GM21528 (cell line): ENCODE results near the gene CYP27B1.
"Not testable (repeated sequence)": the region's sequence is repeated elsewhere in the genome, so short reads cannot be mapped to it uniquely, and the experiment has no call there.

Experiments
- ATAC-seq: cut with Tn5 transposase; IDR thresholded peaks from one replicate; pipeline ENCODE4 v1.9.1; 2021; ENCODE audit warnings: mild to moderate bottlenecking, moderate library complexity; ENCODE audit not compliant: unreplicated experiment, low FRiP score

CYP27B1 gene

DNA sequence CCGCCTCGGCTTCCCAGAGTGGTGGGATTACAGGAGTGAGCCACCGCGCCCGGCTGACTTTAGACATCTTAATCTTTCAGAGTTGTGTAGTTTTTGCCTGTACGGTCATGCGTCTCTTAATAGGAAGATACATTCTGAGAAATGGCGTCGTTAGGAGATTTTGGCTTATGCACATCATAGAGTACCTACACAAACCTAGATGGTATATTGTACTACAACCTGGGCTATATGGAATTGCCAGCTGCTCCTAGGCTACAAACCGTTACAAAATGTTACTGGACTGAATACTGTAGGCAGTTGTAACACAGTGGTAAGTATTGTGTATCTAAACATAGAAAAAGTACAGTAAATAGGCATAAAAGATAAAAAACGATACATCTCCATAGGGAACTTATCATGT lies 17.0 kb upstream of the CYP27B1 start:
- ATAC-seq = no peak

DNA sequence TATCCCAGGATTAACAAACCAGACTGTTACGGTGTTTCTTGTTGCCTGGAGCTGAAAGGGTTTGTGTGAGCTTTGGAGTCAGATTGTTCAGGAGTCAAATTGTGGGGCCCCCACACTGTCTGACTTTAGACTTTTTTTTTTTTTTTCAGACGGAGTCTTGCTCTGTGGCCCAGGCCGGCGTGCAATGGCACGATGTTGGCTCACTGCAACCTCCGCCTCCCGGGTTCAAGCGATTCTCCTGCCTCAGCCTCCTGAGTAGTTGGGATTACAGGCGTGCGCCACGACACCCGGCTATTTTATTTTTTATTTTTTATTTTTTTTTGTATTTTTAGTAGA lies 16.6 kb upstream of the CYP27B1 start:
- ATAC-seq = no peak

DNA sequence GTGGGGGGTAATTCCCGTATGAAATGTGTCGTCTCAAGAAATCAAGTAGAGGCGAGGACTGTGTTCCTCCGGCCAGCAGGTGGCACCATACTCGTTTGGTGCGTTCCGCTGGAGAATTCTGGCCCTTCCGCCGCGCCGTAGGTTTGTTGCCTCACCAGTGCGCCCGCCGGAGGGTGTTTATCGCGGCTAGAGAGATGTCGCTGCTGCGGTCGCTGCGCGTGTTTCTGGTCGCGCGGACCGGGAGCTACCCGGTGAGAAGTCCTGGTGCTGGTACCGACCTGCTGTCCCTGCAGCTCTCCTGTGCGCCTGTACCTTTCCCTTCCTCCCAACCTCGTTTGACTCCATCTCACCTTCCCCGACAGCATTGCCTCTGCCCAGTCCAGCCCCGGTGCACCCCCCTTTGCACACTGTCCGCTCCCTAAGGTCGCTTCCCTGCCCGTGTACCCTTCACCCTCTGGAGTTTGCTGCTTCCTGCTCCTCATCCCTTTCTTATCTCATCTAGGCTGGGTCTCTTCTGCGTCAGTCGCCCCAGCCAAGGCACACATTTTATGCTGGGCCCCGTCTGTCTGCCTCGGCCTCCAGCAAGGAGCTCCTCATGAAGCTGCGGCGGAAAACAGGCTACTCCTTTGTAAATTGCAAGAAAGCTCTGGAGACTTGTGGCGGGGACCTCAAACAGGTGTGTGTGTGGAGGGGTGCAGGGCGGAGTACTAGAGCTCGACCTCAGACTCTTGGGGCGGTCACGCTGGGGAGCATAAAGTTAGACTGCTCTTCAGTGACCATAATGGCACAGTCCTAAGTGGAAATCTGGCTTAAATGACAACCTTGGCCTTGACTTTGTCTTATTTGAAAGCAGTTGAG lies 16.0 kb upstream of the CYP27B1 start, which contains the start of gene TSFM:
Gene TSFM (plus strand): TSS at position 180 of the 858 bp plus-strand sequence. CDS start 15 bp downstream, at position 195.
- peak; percentile 92 for ATAC-seq

DNA sequence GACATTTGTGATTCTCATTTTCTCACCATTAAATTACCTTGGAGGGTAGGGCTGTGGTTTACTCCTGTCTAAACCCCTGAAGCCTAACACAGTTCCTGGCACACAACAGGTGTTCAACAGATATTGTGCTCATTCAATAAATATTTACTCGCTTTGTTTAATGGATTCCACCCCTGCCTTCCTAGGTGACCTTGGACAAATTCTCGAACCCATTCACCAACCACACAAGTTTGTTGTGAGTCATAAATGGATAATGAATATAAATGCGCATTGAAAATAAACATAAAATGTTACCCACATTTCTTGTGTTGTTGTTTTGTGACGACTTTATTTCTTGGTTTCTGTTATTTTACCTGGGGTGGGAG lies 15.3 kb upstream of the CYP27B1 start:
- peak; percentile 14 for ATAC-seq

- no peak for ATAC-seq
Observed at GRCh38 chr12:57781801-57782200, 14.9 kb upstream of the CYP27B1 start.

- no peak for ATAC-seq
Observed at GRCh38 chr12:57781244-57781643, 14.4 kb upstream of the CYP27B1 start.

DNA sequence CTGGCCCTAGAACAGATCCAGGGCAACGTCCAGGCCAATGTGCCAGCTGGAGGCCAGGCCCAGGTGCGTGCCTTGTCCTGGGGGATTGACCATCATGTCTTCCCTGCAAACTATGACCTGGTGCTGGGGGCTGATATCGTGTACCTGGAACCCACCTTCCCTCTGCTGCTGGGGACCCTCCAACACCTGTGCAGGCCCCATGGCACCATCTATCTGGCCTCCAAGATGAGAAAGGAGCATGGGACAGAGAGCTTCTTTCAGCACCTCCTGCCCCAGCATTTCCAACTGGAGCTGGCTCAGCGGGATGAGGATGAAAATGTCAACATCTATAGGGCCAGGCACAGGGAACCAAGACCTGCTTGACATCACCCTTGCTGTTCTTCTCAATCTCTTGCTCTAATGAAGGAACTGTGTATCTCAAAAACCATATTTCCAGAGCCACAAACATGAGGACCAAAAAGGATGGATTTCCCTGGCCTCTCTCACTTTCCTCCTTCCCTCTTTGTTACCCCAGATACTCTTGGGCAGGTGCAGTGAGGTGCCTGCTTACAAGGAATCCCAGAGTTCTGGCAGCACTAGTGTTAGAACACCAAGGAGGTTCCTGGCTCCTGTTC lies 13.5 kb upstream of the CYP27B1 start:
- no peak for ATAC-seq

GRCh38 chr12:57779736-57780135 lies 12.9 kb upstream of the CYP27B1 start:
- no peak for ATAC-seq

- no peak for ATAC-seq
Observed at GRCh38 chr12:57777911-57778310, 11.0 kb upstream of the CYP27B1 start.

DNA sequence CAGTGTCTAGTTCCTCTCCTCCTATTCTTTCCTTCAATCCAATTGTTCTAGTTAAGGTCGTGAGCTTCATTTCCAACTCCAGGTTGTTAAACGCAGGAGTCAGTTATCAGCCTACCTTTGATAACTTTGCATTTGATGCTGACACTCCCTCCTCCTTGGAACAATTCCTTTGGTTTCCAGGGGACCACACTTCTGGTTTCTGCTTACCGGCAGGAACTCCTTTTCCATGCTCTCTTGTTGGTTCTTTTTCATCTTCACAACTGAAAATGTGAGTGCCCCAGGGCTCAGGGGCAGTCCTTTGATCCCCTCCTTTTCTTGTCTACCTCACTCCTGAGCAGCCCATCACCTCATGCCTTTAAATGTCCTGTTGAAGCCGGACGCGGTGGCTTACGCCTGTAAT lies 10.5 kb upstream of the CYP27B1 start:
- ATAC-seq = no peak

DNA sequence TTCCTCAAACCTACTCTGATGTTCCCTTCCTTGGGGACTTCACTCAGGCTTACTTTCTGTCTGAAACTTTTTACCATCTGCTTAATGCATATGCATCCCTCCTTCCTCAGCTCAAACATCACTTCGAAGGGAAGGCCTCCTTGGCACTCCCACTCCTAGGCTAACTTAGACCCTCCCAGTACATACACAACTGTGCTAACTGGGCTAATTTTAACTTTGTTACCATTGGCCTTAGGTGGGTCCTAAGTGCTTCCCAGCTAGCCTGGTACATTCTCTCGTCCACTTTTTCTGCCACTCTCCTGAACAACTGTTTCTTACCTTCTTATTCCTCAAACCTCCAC lies 9.3 kb upstream of the CYP27B1 start:
- ATAC-seq = no peak

- ATAC-seq = no peak
Observed at GRCh38 chr12:57775563-57776246, 8.8 kb upstream of the CYP27B1 start.

DNA sequence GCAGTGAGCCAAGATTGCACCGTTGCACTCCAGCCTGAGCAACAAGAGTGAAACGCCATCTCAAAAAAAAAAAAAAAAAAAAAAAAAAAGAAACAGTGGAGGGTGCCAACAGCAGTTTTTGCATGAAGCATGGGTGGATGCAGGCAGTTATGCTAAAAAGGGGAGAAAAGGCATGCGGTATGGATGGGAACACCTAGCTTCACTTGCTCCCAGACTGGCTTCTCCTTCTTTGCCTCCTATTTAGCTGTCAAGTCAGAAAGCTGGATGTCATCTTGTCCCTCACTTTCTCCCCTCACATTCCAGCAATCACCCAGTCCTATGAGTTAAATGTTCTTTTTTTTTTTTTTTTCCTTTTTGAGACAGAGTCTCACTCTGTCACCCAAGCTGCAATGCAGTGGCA lies 8.2 kb upstream of the CYP27B1 start:
- no peak for ATAC-seq

DNA sequence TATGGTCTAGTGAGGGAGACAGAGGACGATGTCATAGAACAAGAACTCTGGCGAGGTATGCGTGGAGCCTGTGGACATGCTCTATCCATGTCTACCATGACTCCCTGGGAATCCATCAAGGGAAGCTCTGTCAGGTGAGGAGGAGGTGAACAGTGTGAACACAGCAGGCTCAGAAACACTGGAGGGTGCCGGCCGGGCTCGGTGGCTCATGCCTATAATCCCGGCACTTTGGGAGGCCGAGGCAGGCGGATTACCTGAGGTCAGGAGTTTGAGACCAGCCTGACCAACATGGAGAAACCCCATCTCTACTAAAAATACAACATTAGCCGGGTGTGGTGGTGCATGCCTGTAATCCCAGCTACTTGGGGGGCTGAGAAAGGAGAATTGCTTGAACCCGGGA lies 7.8 kb upstream of the CYP27B1 start:
- ATAC-seq = not testable (repeated sequence)

DNA sequence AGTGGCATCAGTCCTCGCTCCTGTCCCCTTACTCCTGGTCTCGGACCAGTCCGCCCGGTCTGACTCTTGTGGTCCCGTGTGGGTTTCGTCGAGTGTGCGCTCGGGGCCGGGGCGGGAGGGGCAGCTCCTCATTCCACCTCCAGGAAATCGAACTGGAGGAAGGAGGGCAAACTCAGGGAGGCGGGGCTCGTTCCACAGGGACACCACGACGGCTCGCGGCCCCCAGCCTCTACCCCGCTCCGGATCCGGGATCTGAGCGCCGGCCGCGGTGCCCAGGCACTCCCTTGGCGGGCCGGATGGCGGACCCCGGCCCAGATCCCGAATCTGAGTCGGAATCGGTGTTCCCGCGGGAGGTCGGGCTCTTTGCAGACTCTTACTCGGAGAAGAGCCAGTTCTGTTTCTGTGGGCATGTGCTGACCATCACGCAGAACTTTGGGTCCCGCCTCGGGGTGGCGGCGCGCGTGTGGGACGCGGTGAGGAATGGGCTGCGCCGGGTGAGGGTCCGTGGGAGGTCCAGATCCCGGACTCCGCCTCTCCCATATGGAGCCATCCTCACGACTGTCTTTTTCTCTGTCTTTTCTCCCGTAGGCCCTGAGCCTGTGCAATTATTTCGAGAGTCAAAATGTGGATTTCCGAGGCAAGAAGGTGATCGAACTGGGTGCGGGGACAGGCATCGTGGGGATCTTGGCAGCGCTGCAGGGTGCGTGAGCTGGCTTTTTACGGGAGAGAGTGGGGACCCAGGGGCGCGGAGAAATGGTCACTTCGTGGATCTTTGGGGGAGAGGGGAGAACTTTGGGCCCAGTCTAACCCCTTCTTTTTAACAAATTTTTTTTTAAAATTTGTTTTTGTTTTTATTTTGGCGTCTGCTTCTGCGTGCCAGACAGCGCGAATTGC lies 5.8 kb upstream of the CYP27B1 start, which contains the start of gene EEF1AKMT3:
Gene EEF1AKMT3 (plus strand): TSS at position 186 of the 894 bp plus-strand sequence. CDS start 111 bp downstream, at position 297.
- ATAC-seq = peak; percentile 24

GRCh38 chr12:57771873-57772428 lies 5.1 kb upstream of the CYP27B1 start, which contains the start of gene METTL1:
Gene METTL1, minus strand, starts transcription at chr12:57772105. Its CDS starts 22 bp downstream, at chr12:57772083.
- peak; percentile 77 for ATAC-seq

GRCh38 chr12:57771236-57771872 lies 4.5 kb upstream of the CYP27B1 start:
- ATAC-seq = peak; percentile 73

DNA sequence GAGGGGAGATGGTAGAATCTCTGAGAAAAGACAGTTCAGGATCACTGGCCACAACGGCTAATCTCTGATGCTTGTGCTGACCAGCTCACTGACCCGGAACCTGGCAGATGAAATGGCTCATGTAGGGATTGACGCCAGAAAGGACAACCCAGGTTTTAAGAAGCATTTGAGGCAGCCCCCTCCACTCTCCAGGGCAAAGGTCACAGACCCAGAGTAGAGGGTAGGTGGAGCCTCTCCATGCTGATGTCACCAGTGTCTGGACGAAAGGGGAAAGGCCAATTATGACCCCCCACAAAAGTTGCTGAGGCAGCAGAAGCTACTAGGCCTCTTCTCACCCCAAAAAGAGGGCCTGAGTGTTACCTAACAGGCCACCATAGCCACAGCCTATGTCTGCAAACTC lies 3.9 kb upstream of the CYP27B1 start:
- no peak for ATAC-seq

GRCh38 chr12:57769594-57769993 lies 2.7 kb upstream of the CYP27B1 start:
- no peak for ATAC-seq

DNA sequence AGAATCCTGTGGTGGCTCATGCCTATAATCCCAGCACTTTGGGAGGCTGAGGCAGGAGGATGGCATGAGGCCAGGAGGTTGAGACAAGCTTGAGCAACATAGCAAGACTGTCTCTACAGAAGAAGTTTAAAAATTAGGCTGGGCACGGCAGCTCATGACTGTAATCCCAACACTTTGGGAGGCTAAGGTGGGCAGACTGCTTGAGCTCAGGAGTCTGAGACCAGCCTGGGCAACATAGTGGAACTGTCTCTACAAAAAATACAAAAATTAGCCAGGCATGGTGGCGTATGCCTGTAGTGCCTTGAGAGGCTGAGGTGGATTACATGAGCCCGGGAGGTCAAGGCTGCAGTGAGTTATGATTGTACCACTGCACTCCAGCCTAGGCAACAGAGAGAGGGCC lies 998 bp upstream of the CYP27B1 start:
- ATAC-seq = no peak
